H1 (cell line): ENCODE measurements around the gene PAOX. TPM values are rescaled to one million over a fixed set of nuclear protein-coding genes. Genes with fewer than 3 reads are reported as not detected.

Experiments
- EZH2 ChIP-seq: fragments of 200-600 bp; sonication (generic); IDR thresholded peaks from 2 replicates; pipeline ENCODE4 v1.7.1; 2012; ENCODE audit warnings: low read depth, mild to moderate bottlenecking, moderate library complexity, low read length, inconsistent platforms; ENCODE audit not compliant: severe bottlenecking
- SIN3A ChIP-seq, 2 experiments: IDR thresholded peaks in 1 of 2; conservative IDR thresholded peaks in 1 of 2; 2 replicates each; pipeline ENCODE4 v1.6.1; 2011 to 2012; ENCODE audit warnings: low read length in 2 of 2, improper control_type of control experiment in 1 of 2, low read depth in 1 of 2, mild to moderate bottlenecking in 1 of 2
- polyA plus RNA-seq, 7 experiments: library from polyadenylated mRNA; depleted of rRNA in 3 of 7; stranded (reverse) in 5 of 7; unstranded in 2 of 7; fragments of >200 nt in 5 of 7; fragments of 200-250 nt in 2 of 7; gene quantifications; 1 replicate in 5 of 7; 2 replicates in 1 of 7; 4 replicates in 1 of 7; pipeline versions ENCODE4 v1.2.1 to v1.2.3, GENCODE V29; 2011 to 2013; ENCODE audit warnings: missing spikeins in 2 of 7, mixed read lengths in 2 of 7
- total RNA-seq: library from RNA; stranded (reverse); fragmentation: NEBNext Ultra II Directional; extraction: Animal tissue kit (Norgen Biotek cat#: 25700); gene quantifications from 2 replicates; pipeline ENCODE4 v1.2.1, GENCODE V29; 2021
- TF ChIP-seq, protein P1 (sequence below), 3 experiments: IDR thresholded peaks; 1 replicate in 2 of 3; 2 replicates in 1 of 3; pipeline versions ENCODE4 v1.5.1 to v1.6.1; 2011; ENCODE audit warnings: low read length in 3 of 3, mild to moderate bottlenecking in 3 of 3, inconsistent platforms in 2 of 3, low read depth in 1 of 3, moderate library complexity in 1 of 3; ENCODE audit not compliant: insufficient read depth in 1 of 3; ENCODE audit errors: control extremely low read depth in 1 of 3

Gene PAOX
- total and polyA plus RNA-seq, 2 of the 8 experiments (the other 6 are each of a cell fraction or from before 2014, with no cell fraction given) = 3.7 to 4.3 TPM

DNA sequence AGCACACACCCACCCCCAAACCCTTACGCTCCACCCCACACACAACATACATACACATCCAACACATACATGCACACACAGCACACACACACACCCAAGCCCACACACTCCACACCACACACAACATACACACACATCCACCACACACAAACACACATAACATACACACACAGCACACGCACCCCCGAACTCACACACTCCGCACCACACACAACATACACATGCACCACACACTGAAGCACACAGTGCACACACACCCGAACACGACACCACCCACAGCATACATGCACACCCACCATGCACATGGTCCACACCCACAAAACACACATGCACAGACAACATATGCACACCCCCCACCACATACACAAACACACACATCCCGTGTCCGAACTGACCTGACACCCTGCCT, 29.9 kb upstream of the PAOX start (continued):
- TF ChIP-seq, protein P1, sequence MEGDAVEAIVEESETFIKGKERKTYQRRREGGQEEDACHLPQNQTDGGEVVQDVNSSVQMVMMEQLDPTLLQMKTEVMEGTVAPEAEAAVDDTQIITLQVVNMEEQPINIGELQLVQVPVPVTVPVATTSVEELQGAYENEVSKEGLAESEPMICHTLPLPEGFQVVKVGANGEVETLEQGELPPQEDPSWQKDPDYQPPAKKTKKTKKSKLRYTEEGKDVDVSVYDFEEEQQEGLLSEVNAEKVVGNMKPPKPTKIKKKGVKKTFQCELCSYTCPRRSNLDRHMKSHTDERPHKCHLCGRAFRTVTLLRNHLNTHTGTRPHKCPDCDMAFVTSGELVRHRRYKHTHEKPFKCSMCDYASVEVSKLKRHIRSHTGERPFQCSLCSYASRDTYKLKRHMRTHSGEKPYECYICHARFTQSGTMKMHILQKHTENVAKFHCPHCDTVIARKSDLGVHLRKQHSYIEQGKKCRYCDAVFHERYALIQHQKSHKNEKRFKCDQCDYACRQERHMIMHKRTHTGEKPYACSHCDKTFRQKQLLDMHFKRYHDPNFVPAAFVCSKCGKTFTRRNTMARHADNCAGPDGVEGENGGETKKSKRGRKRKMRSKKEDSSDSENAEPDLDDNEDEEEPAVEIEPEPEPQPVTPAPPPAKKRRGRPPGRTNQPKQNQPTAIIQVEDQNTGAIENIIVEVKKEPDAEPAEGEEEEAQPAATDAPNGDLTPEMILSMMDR (IDR thresholded peaks at IDR 0.05; ENCODE audit: control extremely low read depth in 1 of 3, insufficient read depth in 1 of 3, low read depth in 1 of 3, low read length in 3 of 3) = no peak
- no peak for TF ChIP-seq SIN3A (conservative IDR thresholded peaks at IDR 0.05 in 1 of 2, IDR thresholded peaks at IDR 0.05 in 1 of 2; ENCODE audit: low read depth in 1 of 2, low read length in 2 of 2)
- no peak for TF ChIP-seq EZH2
